Fibroblast of skin of abdomen (primary cell): ENCODE data around the gene WFDC8. TPM values are rescaled to one million over a fixed set of nuclear protein-coding genes. Genes with fewer than 3 reads are reported as not detected.
A peak's percentile ranks its signal among the peaks of the same experiment; 100 is the strongest.
"Not testable (repeated sequence)": the region's sequence is repeated elsewhere in the genome, so short reads cannot be mapped to it uniquely, and the experiment has no call there.

Experiments
- DNase-seq: peaks from one replicate; pipeline ENCODE4 v3.0.0-alpha.2; 2013
- polyA plus RNA-seq, 2 experiments: library from polyadenylated mRNA; unstranded; fragments of 120-200 nt; gene quantifications; one replicate each; pipeline ENCODE4 v1.2.1, GENCODE V29; 2013; ENCODE audit not compliant: insufficient read length in 2 of 2

Gene WFDC8
- not detected for polyA plus RNA-seq (2013, experiment 1 of 2; ENCODE audit: insufficient read length)
- polyA plus RNA-seq (2013, experiment 2 of 2; ENCODE audit: insufficient read length), result not detected

GRCh38 chr20:45579184-45579583 is at the start of gene WFDC8:
Gene WFDC8, minus strand, starts transcription at chr20:45579284. Its CDS starts 37 bp downstream, at chr20:45579247.
- no peak for DNase-seq

- DNase-seq, result no peak
Observed at GRCh38 chr20:45626540-45626939, 47.5 kb upstream of the WFDC8 start.

- DNase-seq, result no peak
Observed at GRCh38 chr20:45621593-45621992, 42.5 kb upstream of the WFDC8 start.

GRCh38 chr20:45617591-45617990 is 38.5 kb upstream of the WFDC8 start:
- DNase-seq, result no peak

GRCh38 chr20:45612314-45612713 is 33.2 kb upstream of the WFDC8 start:
- DNase-seq, result no peak

GRCh38 chr20:45611054-45611453 is 32.0 kb upstream of the WFDC8 start:
- peak; percentile 90 for DNase-seq

GRCh38 chr20:45607810-45608209 is 28.7 kb upstream of the WFDC8 start:
- no peak for DNase-seq

- no peak for DNase-seq
Observed at GRCh38 chr20:45595235-45595634, 16.2 kb upstream of the WFDC8 start.

GRCh38 chr20:45593498-45593897 is 14.4 kb upstream of the WFDC8 start:
- DNase-seq, result no peak

GRCh38 chr20:45592574-45593189 is 13.6 kb upstream of the WFDC8 start:
- DNase-seq, result peak; percentile 40

- no peak for DNase-seq
Observed at GRCh38 chr20:45589725-45590124, 10.6 kb upstream of the WFDC8 start.

- no peak for DNase-seq
Observed at GRCh38 chr20:45588800-45589199, 9.7 kb upstream of the WFDC8 start.

GRCh38 chr20:45585986-45586385 is 6.9 kb upstream of the WFDC8 start:
- not testable (repeated sequence) for DNase-seq

- not testable (repeated sequence) for DNase-seq
Observed at GRCh38 chr20:45584294-45584693, 5.2 kb upstream of the WFDC8 start.

GRCh38 chr20:45583502-45583901 is 4.4 kb upstream of the WFDC8 start:
- no peak for DNase-seq

GRCh38 chr20:45581702-45582101 is 2.6 kb upstream of the WFDC8 start:
- no peak for DNase-seq

GRCh38 chr20:45578231-45578630 is 853 bp downstream of the WFDC8 start:
- no peak for DNase-seq

- DNase-seq, result peak; percentile 4
Observed at GRCh38 chr20:45576995-45577394, 2.1 kb downstream of the WFDC8 start.

GRCh38 chr20:45575931-45576330 is 3.2 kb downstream of the WFDC8 start:
- DNase-seq, result no peak

- not testable (repeated sequence) for DNase-seq
Observed at GRCh38 chr20:45569650-45570049, 9.4 kb downstream of the WFDC8 start.

GRCh38 chr20:45564760-45565276 is 14.3 kb downstream of the WFDC8 start:
- no peak for DNase-seq

- DNase-seq, result no peak
Observed at GRCh38 chr20:45555198-45555597, 23.9 kb downstream of the WFDC8 start.

- DNase-seq, result no peak
Observed at GRCh38 chr20:45552456-45552855, 26.6 kb downstream of the WFDC8 start.

GRCh38 chr20:45550765-45551164 is 28.3 kb downstream of the WFDC8 start:
- no peak for DNase-seq

- no peak for DNase-seq
Observed at GRCh38 chr20:45548410-45548809, 30.7 kb downstream of the WFDC8 start.
